Right atrium auricular region (tissue), 2 donors: ENCODE measurements around the gene CTSH. TPM values are rescaled to one million over a fixed set of nuclear protein-coding genes. Genes with fewer than 3 reads are reported as not detected.
A peak's percentile ranks its signal among the peaks of the same experiment; 100 is the strongest.

ENCODE experiments used
- DNase-seq: peaks from one replicate; pipeline ENCODE4 v3.0.0-alpha.2; 2019; ENCODE audit warnings: low spot score
- H3K27ac ChIP-seq, 2 donors: fragments of 200-600 bp; sonication (generic); 1 replicate in 1 of 2; 2 replicates in 1 of 2; pipeline ENCODE4 v1.5.1; 2016 to 2019
- H3K27me3 ChIP-seq, 2 donors: fragments of 200-600 bp; sonication (generic); one replicate each; pipeline versions ENCODE4 v1.5.1 to v1.6.0; 2017 to 2019
- H3K36me3 ChIP-seq: fragments of 200-600 bp; sonication (generic); one replicate; pipeline ENCODE4 v1.5.1; 2016
- H3K4me1 ChIP-seq, 2 donors: fragments of 200-600 bp; sonication (generic); one replicate each; pipeline versions ENCODE4 v1.5.1 to v1.6.0; 2017 to 2019
- H3K4me3 ChIP-seq, 2 donors: fragments of 200-600 bp; sonication (generic); 1 replicate in 1 of 2; 2 replicates in 1 of 2; pipeline ENCODE4 v1.5.1; 2017 to 2019; ENCODE audit warnings: mild to moderate bottlenecking in 1 of 2, moderate library complexity in 1 of 2
- H3K9me3 ChIP-seq, 2 donors: fragments of 200-600 bp; sonication (generic); one replicate each; pipeline ENCODE4 v1.5.1; 2019
- total RNA-seq, 2 donors: library from RNA; depleted of rRNA; stranded (reverse); fragments of >200 nt; gene quantifications; one replicate each; pipeline ENCODE4 v1.1.0, GENCODE V29; 2016
- TF ChIP-seq, protein P1 (sequence below), 2 donors: fragments of 200-600 bp; sonication (generic); IDR thresholded peaks; one replicate each; pipeline ENCODE4 v1.5.1; 2019; ENCODE audit warnings: antibody characterized with exemption in 2 of 2

The CTSH gene
- total RNA-seq, 2 donors from 2014 or later: 51.0 to 114 TPM

DNA sequence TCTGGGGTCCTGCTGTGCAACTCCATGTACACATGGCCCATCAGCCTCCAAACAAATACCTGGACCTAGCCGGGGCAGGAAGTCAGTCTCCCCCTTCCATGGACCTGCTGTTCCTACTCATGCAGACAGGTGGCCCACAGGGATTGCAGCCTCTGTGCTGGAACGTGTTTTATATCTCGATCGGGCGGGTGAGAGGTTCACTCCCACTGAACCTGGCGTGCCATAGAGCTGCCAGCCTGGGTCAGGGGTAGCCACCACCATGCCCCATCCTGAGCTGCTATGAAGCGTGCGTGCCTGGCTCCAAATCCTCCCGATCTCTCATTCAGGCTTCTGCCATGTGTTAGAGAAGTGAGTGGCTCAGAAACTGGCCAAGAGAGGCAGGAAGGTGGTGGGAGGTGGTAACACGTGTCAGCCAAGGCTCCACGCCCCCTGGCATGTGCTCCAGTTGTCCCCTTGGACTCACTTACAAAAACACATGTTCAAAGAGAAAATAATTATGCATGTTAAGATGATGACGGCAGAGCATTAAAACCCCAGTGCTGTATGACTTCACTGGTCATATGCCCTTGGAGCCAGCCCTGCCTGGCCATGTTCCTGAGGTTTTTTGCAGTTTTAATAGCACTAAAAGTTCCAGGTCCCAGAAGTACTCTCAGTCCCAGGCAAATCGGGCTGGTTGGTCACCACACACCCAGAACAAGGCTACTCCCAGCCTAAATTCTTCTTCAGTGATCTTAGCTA is 30.6 kb downstream of the CTSH start:
- no peak for DNase-seq
- no peak overlapping the region for H3K4me3 ChIP-seq
- peak overlapping the region; percentile 25 to 46 for H3K27ac ChIP-seq
- no peaks in the 10 kb centered on the region for H3K27me3 ChIP-seq
- H3K4me1 ChIP-seq: peaks cover 0 to 45% of the 10 kb centered on the region in 2 donors
- TF ChIP-seq, protein P1, sequence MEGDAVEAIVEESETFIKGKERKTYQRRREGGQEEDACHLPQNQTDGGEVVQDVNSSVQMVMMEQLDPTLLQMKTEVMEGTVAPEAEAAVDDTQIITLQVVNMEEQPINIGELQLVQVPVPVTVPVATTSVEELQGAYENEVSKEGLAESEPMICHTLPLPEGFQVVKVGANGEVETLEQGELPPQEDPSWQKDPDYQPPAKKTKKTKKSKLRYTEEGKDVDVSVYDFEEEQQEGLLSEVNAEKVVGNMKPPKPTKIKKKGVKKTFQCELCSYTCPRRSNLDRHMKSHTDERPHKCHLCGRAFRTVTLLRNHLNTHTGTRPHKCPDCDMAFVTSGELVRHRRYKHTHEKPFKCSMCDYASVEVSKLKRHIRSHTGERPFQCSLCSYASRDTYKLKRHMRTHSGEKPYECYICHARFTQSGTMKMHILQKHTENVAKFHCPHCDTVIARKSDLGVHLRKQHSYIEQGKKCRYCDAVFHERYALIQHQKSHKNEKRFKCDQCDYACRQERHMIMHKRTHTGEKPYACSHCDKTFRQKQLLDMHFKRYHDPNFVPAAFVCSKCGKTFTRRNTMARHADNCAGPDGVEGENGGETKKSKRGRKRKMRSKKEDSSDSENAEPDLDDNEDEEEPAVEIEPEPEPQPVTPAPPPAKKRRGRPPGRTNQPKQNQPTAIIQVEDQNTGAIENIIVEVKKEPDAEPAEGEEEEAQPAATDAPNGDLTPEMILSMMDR (IDR thresholded peaks at IDR 0.05): peak; percentile 18 to 66
- peaks cover 24% of the 10 kb centered on the region for H3K36me3 ChIP-seq
- no peaks in the 10 kb centered on the region for H3K9me3 ChIP-seq

DNA sequence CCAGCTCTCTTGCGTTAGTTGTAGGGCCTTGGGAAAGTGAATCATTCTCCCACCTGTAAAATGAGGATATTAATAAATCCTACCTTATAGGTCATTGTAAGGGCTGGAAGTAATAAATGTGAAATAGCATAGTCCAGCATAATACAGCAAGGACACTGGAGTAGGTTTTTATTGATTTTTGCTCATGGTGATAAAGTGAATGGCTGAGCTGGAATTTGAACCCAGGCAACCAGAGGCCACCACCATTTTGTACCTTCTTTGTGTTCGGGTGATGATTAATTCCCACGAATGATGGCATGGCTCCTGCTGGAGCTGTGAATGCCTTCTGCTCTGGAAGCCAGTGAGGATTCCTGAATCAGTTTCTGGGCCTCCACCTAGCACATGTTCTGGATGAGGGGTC is 31.8 kb downstream of the CTSH start:
- TF ChIP-seq, protein P1 (IDR thresholded peaks at IDR 0.05): no peak
- H3K27me3 ChIP-seq: no peaks in the 10 kb centered on the region
- H3K36me3 ChIP-seq: peaks cover 17% of the 10 kb centered on the region
- H3K4me3 ChIP-seq: no peak overlapping the region
- no peaks in the 10 kb centered on the region for H3K9me3 ChIP-seq
- H3K27ac ChIP-seq: no peak overlapping the region
- peaks cover 0 to 45% of the 10 kb centered on the region in 2 donors for H3K4me1 ChIP-seq
- DNase-seq: no peak

DNA sequence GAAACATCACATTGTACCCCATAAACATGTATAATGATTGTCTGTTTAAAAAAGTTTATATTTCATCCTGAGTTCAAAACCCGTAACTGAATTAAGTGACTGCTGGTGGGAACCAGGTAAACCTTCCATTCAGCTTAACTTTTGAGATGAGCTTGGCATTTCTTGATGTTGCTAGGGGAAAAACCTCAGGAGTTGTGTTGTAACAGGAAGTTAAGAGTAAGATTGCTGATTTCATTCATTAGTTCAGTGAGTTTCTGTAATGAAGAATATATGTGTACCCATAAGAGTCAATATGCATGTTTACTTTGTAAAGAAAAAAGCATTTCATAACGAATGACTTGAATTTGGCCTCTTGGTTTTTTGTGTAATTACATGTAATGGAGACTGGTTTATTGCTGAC is 32.5 kb downstream of the CTSH start:
- peaks cover 20% of the 10 kb centered on the region for H3K36me3 ChIP-seq
- H3K4me1 ChIP-seq: peaks cover 0 to 45% of the 10 kb centered on the region in 2 donors
- no peak overlapping the region for H3K27ac ChIP-seq
- no peak overlapping the region for H3K4me3 ChIP-seq
- TF ChIP-seq, protein P1 (IDR thresholded peaks at IDR 0.05): no peak
- DNase-seq: no peak
- no peaks in the 10 kb centered on the region for H3K27me3 ChIP-seq
- no peaks in the 10 kb centered on the region for H3K9me3 ChIP-seq

DNA sequence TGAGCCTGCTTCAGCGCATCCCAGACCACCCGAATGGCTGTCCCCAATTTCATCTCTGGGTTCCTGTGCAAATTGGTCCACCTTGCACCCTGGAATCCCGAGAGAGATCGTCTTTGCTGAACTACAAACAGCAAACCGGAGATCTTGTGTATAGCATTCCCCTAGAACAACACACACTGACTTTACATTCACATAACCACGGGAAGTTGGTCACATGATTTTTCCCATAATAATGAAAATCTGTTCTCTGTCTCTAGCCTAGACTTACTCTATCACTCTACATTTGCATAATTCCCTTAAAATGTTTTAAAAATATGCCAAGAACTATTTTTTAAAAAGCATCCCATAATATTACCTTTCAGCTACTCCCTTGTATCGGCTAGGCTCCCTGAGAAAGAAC is 34.6 kb downstream of the CTSH start:
- TF ChIP-seq, protein P1 (IDR thresholded peaks at IDR 0.05): no peak
- Histone ChIP-seq H3K27me3 (no peaks in the 10 kb centered on the region), H3K4me3 (no peak overlapping the region), H3K9me3 (no peaks in the 10 kb centered on the region), H3K27ac (no peak overlapping the region), H3K4me1 (peaks cover 0 to 42% of the 10 kb centered on the region in 2 donors), H3K36me3 (peaks cover 33% of the 10 kb centered on the region)
- DNase-seq: no peak

DNA sequence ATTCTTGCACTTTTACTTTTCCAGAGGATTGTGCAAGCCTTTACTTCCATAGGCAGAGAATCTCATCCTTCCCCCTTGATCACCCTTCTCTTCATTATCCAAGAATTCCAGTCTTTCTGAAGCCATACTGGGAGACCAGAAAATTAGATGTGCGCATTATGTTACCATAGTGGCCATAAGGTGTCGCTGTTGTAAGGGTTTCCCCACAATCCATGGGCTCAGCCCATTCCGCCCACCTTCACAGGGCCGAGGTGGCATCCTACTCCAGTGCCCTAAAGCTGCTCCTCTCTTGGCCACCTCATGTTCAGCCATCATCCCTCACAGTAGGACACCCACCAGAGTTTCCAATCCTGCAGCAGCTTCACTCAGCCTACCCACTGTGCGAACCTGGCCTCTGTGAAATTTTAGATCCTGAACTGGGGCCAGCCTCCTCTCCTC is 35.0 kb downstream of the CTSH start:
- H3K27ac ChIP-seq: no peak overlapping the region
- no peaks in the 10 kb centered on the region for H3K9me3 ChIP-seq
- TF ChIP-seq, protein P1 (IDR thresholded peaks at IDR 0.05): peak; percentile 61 to 80
- no peaks in the 10 kb centered on the region for H3K27me3 ChIP-seq
- H3K4me1 ChIP-seq: peaks cover 0 to 42% of the 10 kb centered on the region in 2 donors
- no peak for DNase-seq
- H3K36me3 ChIP-seq: peaks cover 35% of the 10 kb centered on the region
- H3K4me3 ChIP-seq: no peak overlapping the region
